HG02943 (cell line): ENCODE data around the gene C11orf65.
"Not testable (repeated sequence)": the region's sequence is repeated elsewhere in the genome, so short reads cannot be mapped to it uniquely, and the experiment has no call there.

Experiments
- ATAC-seq: cut with Tn5 transposase; IDR thresholded peaks from one replicate; pipeline ENCODE4 v1.9.1; 2021; ENCODE audit warnings: mild to moderate bottlenecking, low read depth, moderate library complexity; ENCODE audit not compliant: unreplicated experiment

C11orf65 gene

GRCh38 chr11:108474664-108475463 lies 7.5 kb upstream of the C11orf65 start:
- no peak for ATAC-seq

DNA sequence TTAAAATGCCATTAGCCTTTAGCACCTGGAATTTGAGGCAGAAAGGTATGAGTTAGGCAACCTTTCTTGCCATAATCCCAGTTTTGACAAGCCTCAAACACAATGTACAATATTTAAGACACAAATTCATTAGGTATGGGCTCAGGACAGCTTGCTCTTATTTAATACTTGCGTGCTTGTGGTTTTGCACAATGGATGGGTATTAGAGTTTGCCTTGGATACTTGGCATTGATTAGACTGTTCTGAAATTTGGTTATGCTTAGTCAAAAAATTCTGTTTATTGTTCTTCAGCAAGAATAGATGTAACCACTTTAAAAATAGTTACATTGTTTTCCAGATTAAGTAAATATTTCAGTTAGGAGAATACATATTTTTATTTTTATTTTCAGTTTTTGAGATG lies 5.4 kb upstream of the C11orf65 start:
- no peak for ATAC-seq

GRCh38 chr11:108468478-108468864 lies 1.1 kb upstream of the C11orf65 start:
- ATAC-seq, result no peak

DNA sequence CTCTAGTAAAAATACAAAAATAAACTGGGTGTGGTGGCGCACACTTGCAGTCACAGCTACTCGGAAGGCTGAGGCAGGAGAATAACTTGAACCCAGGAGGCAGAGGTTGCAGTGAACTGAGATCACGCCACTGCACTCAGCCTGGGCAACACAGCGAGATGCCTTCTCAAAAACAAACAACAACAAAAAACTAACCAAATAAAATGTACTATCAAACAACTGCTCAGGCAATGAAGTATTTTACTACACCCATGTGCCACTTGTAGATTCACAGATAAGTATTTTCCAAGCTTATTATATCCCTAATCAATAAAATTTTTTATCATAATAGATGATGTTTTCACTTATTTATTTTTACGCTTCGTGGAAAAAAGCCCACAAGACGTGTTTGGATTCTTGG lies 924 bp downstream of the C11orf65 start:
- no peak for ATAC-seq

- ATAC-seq, result no peak
Observed at GRCh38 chr11:108453207-108453835, 14.0 kb downstream of the C11orf65 start.

DNA sequence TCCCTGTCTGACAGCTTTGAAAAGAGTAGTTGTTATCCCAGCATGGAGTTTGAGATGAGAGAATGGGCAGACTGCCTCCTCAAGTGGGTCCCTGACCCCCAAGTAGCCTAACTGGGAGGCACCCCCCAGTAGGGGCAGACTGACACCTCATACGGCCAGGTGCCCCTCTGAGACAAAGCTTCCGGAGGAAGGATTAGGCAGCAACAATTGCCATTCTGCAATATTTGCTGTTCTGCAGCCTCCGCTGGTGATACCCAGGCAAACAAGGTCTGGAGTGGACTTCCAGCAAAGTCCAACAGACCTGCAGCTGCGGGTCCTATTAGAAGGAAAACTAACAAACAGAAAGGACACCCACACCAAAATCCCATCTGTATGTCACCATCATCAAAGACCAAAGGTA lies 25.9 kb downstream of the C11orf65 start:
- not testable (repeated sequence) for ATAC-seq

GRCh38 chr11:108436594-108436993 lies 30.7 kb downstream of the C11orf65 start:
- ATAC-seq, result no peak

DNA sequence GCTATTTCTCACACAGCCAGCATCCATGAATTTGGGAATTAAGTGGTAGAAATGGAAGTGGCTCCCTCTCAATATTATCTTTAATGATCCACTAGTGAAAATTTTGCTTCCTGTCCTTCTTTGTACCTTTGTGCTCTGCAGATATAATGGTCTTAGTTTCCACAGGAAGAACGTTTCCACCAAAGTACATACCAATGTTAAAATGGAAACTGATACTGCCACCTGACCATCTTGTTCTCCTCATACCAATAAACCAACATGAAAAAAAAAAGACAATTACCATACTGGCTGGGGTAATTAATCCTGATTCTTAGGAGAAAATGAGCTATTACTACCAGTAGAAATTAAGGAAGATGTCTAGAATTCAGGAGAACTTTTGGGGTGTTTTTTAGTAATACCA lies 32.3 kb downstream of the C11orf65 start:
- no peak for ATAC-seq

GRCh38 chr11:108432783-108433182 lies 34.5 kb downstream of the C11orf65 start:
- ATAC-seq, result no peak

DNA sequence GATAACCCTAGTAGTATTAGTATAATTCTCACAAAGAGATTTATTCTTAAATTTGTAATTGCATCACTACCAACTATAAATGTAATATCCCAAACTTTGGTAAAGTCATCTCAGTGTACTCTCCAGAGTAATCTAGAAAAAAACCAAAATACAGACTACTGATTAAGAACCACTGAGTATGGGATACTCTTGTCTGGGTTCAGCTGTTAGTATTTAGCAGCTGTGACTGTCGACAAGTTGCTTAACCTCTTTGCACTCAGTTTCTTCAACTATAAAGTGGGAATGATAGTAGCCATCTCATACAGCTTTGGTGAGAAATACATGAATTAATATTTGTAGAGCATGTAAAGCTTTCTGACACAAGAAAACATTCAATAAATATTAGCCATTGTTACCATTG lies 35.3 kb downstream of the C11orf65 start:
- no peak for ATAC-seq

DNA sequence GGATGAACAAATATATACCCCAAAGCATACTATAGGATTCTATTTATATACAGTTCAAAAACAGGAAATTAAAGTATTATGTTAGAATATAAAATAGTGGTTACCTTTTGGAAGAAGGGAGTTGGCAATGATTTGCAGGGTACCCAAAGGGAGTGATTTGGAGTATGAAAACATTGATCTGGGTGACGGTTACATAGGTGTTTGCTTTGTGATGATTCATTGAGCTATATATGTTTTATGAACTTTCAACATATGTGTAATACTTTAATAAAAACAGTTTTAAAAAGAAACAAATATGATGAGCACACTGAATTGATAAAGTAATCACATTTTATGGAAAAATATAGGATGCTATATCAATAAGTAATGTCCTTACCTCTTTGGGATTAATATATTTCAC lies 36.0 kb downstream of the C11orf65 start:
- no peak for ATAC-seq

DNA sequence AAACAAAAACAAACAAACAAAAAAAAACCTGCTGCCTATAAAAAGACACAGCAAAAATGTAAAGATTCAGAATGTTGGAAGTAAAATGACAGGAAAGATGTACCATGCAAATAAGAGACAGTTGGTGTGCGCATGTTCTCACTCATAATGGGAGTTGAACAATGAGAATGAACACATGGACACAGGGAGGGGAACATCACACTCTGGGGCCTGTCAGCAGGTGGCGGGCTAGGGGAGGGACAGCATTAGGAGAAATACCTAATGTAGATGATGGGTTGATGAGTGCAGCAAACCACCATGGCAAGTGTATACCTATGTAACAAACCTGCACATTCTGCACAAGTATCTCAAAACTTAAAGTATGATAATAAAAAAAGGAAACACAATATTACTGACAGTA lies 49.8 kb downstream of the C11orf65 start:
- ATAC-seq, result not testable (repeated sequence)

DNA sequence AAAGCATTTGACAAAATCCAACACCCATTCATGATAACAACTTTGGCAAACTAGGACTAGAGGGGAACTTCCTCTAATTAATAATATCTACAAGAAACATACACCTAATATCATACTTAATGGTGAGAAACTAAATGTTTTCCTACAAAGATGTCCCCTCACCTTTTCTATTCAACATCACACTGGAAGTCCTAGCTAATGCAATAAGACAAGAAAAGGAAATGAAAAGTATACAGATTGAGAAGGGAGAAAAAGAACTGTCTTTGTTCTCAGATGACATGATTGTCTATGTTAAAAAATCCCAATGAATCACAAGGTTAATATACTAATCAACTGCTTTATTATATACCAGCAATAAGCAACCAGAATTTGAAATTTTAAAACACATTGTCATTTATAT lies 52.4 kb downstream of the C11orf65 start:
- ATAC-seq, result no peak

DNA sequence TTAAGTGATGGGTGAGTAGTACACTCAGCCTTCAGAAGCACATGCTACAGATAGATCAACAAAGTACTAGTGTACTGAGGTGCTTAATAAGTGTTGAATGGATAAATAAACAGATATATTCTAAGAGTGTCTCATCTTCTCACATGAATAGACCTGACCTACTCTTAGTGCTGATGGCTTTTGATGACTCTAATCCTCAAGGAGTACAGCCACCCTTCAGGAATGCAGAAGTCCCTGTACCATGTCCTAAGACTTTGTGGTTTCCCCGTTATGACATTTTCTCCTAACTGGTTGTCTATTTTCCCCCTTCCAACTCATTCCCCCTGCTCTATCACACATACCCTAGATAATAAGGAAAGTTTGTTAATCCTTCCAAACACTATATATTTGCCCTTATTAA lies 61.6 kb downstream of the C11orf65 start:
- ATAC-seq, result no peak

GRCh38 chr11:108403052-108403451 lies 64.3 kb downstream of the C11orf65 start:
- ATAC-seq, result no peak

DNA sequence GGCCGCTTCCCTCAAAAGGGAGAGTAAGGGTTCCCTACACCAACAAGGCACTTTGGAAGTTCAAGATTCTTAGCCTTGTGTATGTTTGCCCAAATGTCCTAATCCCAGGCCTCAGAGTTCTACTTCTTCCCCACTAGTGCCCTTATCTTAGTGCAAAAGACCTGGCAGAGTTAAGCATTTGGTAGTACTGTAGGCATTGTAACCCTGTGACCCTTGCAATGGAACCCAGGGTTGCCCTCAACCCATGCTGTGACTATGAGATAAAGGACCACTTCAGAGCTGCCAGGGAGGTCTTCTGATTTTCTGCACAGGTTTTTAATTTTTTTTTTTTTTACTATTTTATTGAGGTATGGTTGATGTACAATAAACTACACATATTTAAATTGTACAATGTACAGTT lies 65.1 kb downstream of the C11orf65 start:
- no peak for ATAC-seq

DNA sequence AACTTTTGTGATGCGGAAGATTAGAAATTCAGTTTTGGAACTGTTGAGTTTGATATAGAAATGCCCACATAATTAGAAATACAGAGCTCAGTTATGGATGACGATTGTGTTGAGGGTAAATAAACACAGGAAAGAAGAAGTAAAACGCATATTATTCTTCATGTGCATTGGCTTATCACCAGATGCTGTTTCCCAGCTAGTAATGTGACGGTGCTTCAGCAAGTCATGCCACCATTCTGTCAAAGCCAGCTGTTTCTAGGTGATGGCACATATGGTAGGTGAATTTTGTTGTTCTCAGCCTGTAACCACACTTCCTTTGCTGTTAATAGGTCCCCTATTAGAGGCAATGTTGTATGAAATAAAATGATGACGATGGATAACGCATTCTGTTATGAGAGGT lies 68.9 kb downstream of the C11orf65 start:
- ATAC-seq, result no peak

GRCh38 chr11:108396672-108397071 lies 70.7 kb downstream of the C11orf65 start:
- not testable (repeated sequence) for ATAC-seq

DNA sequence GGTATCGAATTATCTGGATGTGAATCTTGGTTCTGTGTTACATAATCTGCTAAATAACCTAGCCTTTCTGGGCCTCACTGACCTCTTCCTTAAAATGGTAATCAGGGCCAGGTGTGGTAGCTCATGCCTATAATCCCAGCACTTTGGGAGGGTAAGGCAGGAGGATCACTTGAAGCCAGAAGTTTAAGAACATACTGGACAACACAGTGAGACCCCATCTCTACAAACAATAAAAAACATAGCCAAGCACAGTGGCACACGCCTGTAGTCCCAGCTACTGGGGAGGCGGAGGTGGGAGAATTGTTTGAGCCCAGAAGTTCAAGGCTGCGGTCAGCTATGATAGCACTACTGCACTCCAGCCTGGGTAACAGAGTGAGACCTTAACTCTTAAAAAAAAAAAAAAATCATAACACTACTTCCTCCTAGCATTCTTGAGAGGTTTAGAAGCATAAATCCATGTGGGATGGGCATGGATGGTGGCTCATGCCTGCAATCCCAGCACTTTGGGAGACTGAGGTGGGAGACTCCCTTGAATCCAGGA lies 72.5 kb downstream of the C11orf65 start:
- ATAC-seq, result no peak

DNA sequence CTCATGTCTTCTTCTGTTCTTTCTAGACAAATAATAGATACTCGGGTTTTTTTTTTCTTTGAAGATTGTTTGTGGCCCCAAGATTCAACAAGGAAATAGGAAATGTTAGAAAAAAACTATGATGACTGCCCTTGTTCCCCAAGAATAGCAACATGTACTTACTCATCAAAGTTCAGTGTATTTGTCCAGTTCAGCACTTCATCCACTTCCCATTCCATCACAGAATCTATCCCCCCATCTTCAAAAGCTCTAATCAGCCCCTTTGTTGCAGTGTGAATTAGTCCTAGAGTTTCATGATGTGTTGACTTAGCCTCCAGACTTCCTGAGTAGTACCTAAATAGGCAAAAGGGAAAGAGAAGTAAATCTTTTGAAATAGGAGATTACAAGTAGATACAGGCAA lies 74.3 kb downstream of the C11orf65 start:
- no peak for ATAC-seq

DNA sequence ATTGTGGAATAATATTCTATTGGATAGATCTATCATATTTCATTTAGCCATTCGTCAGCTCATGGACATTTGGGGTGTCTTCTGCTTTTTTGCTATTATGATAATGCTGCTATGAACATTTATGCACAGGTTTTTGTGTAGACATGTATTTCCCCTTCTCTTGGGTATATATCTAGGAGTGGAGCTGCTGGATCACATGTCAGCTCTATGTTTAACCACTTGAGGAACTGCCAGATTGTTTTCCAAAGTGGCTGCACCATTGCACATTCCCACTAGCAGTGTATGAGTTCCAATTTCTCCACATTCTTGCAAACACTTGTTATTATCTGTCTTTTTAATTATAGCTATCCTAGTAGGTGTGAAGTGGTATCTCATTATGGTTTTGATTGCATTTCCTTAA lies 75.0 kb downstream of the C11orf65 start:
- ATAC-seq, result no peak

DNA sequence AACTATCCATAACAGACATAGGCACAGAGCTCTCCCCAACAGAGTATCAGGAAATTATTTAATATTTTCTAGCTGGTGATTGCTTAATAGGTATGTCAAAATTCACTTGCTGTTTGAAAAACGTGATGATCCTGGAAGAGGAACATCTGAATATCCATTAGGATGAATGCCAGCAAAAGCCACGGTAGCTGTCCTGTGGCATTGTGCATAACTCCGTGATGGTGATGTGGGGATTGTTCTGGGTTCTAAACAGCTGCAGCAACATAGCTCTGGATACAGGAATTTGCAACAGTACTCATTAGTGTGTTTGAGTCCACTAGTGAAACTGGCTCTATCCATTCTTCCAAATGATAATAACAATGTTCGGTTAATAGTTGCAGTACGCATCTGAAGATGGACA lies 78.8 kb downstream of the C11orf65 start:
- no peak for ATAC-seq
